ENCODE data around the gene DZANK1.

Gene DZANK1

GRCh38 chr20:18436847-18437246 lies 30.0 kb downstream of the DZANK1 start:
- Histone ChIP-seq H3K9me3 (ENCODE audit: control insufficient read depth in 1 of 2, low read length in 2 of 2) (no peaks in the 10 kb centered on the region), H3K36me3 (ENCODE audit: control insufficient read depth in 1 of 2, insufficient read depth in 2 of 2, low read length in 2 of 2) (no peaks in the 10 kb centered on the region), H3K4me3 (ENCODE audit: low read depth in 1 of 2, low read length in 2 of 2) (no peak overlapping the region), H3K27ac (ENCODE audit: low read length) (no peak overlapping the region), H3K27me3 (ENCODE audit: low read depth, low read length) (no peaks in the 10 kb centered on the region), H3K4me1 (ENCODE audit: control insufficient read depth in 1 of 2, insufficient read depth in 2 of 2, low read length in 2 of 2) (no peaks in the 10 kb centered on the region)

GRCh38 chr20:18431206-18431605 lies 35.6 kb downstream of the DZANK1 start:
- Histone ChIP-seq H3K4me3 (ENCODE audit: low read depth in 1 of 2, low read length in 2 of 2) (no peak overlapping the region), H3K4me1 (ENCODE audit: control insufficient read depth in 1 of 2, insufficient read depth in 2 of 2, low read length in 2 of 2) (peaks cover 0 to 5% of the 10 kb centered on the region in 2 donors), H3K9me3 (ENCODE audit: control insufficient read depth in 1 of 2, low read length in 2 of 2) (no peaks in the 10 kb centered on the region), H3K27me3 (ENCODE audit: low read depth, low read length) (no peaks in the 10 kb centered on the region), H3K36me3 (ENCODE audit: control insufficient read depth in 1 of 2, insufficient read depth in 2 of 2, low read length in 2 of 2) (peaks cover 0 to 3% of the 10 kb centered on the region in 2 donors), H3K27ac (ENCODE audit: low read length) (no peak overlapping the region)

DNA sequence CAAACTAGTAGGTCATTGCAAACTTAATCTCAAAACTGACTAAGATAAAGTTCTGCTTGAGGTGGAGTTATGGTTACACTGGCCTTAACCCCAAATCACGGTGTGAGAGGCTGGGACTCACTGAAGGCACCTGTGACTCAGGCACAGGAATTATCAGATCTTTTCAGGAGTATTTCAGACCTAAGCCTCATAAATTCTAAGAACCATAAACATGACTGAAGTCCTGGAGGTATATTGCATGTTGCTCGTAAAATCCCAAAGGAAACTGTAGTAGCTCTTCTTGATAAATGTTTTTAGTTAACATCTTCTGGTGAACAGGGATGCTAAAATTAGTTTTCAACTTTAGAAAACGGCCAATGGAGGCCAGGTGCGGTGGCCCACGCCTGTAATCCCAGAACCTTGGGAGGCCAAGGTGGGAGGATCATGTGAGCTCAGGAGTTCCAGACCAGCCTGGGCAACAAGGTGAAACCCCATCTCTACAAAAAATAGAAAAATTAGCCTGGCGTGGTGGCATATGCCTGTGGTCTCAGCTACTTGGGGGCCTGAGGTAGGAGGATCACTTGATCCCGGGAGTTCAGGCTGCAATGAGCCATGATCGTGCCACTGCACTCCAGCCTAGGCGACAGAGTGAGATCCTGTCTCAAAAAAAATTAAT lies 36.5 kb downstream of the DZANK1 start:
- Histone ChIP-seq H3K4me3 (ENCODE audit: low read depth in 1 of 2, low read length in 2 of 2) (no peak overlapping the region), H3K36me3 (ENCODE audit: control insufficient read depth in 1 of 2, insufficient read depth in 2 of 2, low read length in 2 of 2) (peaks cover 0 to 3% of the 10 kb centered on the region in 2 donors), H3K9me3 (ENCODE audit: control insufficient read depth in 1 of 2, low read length in 2 of 2) (no peaks in the 10 kb centered on the region), H3K4me1 (ENCODE audit: control insufficient read depth in 1 of 2, insufficient read depth in 2 of 2, low read length in 2 of 2) (peaks cover 0 to 5% of the 10 kb centered on the region in 2 donors), H3K27me3 (ENCODE audit: low read depth, low read length) (no peaks in the 10 kb centered on the region), H3K27ac (ENCODE audit: low read length) (no peak overlapping the region)

- Histone ChIP-seq H3K27me3 (ENCODE audit: low read depth, low read length) (no peaks in the 10 kb centered on the region), H3K27ac (ENCODE audit: low read length) (no peak overlapping the region), H3K4me1 (ENCODE audit: control insufficient read depth in 1 of 2, insufficient read depth in 2 of 2, low read length in 2 of 2) (peaks cover 0 to 5% of the 10 kb centered on the region in 2 donors), H3K9me3 (ENCODE audit: control insufficient read depth in 1 of 2, low read length in 2 of 2) (no peaks in the 10 kb centered on the region), H3K36me3 (ENCODE audit: control insufficient read depth in 1 of 2, insufficient read depth in 2 of 2, low read length in 2 of 2) (peaks cover 0 to 3% of the 10 kb centered on the region in 2 donors), H3K4me3 (ENCODE audit: low read depth in 1 of 2, low read length in 2 of 2) (no peak overlapping the region)
These were observed 38.2 kb downstream of the DZANK1 start for GRCh38 chr20:18428490-18429173.

- H3K27me3 ChIP-seq (ENCODE audit: low read depth, low read length): no peaks in the 10 kb centered on the region
- H3K27ac ChIP-seq (ENCODE audit: low read length): no peak overlapping the region
- H3K36me3 ChIP-seq (ENCODE audit: control insufficient read depth in 1 of 2, insufficient read depth in 2 of 2, low read length in 2 of 2): peaks cover 0 to 3% of the 10 kb centered on the region in 2 donors
- H3K4me3 ChIP-seq (ENCODE audit: low read depth in 1 of 2, low read length in 2 of 2): no peak overlapping the region
- H3K9me3 ChIP-seq (ENCODE audit: control insufficient read depth in 1 of 2, low read length in 2 of 2): no peaks in the 10 kb centered on the region
- H3K4me1 ChIP-seq (ENCODE audit: control insufficient read depth in 1 of 2, insufficient read depth in 2 of 2, low read length in 2 of 2): peaks cover 0 to 5% of the 10 kb centered on the region in 2 donors
These were observed 39.6 kb downstream of the DZANK1 start for GRCh38 chr20:18427214-18427613.

DNA sequence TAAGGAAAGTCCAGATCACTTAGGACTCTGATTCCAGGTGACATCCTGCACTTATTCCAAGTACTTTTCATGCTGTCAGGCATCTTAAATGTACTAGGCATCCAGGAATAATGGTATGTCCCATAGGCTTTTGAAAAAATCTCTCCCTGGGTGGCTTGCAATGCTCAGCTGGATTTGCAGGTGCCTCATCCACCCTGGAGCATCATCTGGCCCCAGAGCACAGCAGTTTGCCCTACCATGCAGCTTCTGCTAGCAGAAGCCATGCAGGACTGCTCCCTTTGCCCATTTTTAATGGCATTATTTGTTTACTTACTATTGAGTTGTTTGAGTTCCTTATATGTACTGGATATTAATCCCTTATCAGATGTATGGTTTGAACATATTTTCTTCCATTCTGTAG lies 45.2 kb downstream of the DZANK1 start:
- H3K4me1 ChIP-seq (ENCODE audit: control insufficient read depth in 1 of 2, insufficient read depth in 2 of 2, low read length in 2 of 2): no peaks in the 10 kb centered on the region
- H3K9me3 ChIP-seq (ENCODE audit: control insufficient read depth in 1 of 2, low read length in 2 of 2): no peaks in the 10 kb centered on the region
- H3K27me3 ChIP-seq (ENCODE audit: low read depth, low read length): no peaks in the 10 kb centered on the region
- H3K27ac ChIP-seq (ENCODE audit: low read length): no peak overlapping the region
- H3K36me3 ChIP-seq (ENCODE audit: control insufficient read depth in 1 of 2, insufficient read depth in 2 of 2, low read length in 2 of 2): no peaks in the 10 kb centered on the region
- H3K4me3 ChIP-seq (ENCODE audit: low read depth in 1 of 2, low read length in 2 of 2): no peak overlapping the region

- Histone ChIP-seq H3K36me3 (ENCODE audit: control insufficient read depth in 1 of 2, insufficient read depth in 2 of 2, low read length in 2 of 2) (no peaks in the 10 kb centered on the region), H3K27me3 (ENCODE audit: low read depth, low read length) (no peaks in the 10 kb centered on the region), H3K4me1 (ENCODE audit: control insufficient read depth in 1 of 2, insufficient read depth in 2 of 2, low read length in 2 of 2) (no peaks in the 10 kb centered on the region), H3K27ac (ENCODE audit: low read length) (no peak overlapping the region), H3K9me3 (ENCODE audit: control insufficient read depth in 1 of 2, low read length in 2 of 2) (no peaks in the 10 kb centered on the region), H3K4me3 (ENCODE audit: low read depth in 1 of 2, low read length in 2 of 2) (no peak overlapping the region)
These were observed 50.3 kb downstream of the DZANK1 start for GRCh38 chr20:18416486-18416885.

DNA sequence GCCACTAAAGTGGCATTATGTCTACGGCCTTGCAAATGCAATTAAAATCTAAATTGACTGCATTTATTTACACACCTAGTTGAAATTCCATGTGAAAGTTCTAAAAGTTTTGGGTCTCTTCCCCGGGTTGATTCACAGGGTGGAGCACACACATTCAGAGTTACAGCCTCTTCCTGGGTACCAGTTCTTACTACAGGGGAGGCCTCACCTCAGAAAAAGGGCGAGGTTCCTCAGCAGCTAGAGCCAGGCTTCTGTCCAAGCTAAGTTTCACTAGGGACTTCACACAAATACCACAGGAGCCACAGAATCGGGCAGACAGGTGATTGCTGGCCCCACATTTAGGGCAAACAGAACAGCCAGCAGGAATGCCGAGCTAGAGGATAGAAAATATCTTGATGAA lies 52.7 kb downstream of the DZANK1 start:
- no peaks in the 10 kb centered on the region for H3K27me3 ChIP-seq (ENCODE audit: low read depth, low read length)
- no peak overlapping the region for H3K27ac ChIP-seq (ENCODE audit: low read length)
- H3K9me3 ChIP-seq (ENCODE audit: control insufficient read depth in 1 of 2, low read length in 2 of 2): no peaks in the 10 kb centered on the region
- no peak overlapping the region for H3K4me3 ChIP-seq (ENCODE audit: low read depth in 1 of 2, low read length in 2 of 2)
- no peaks in the 10 kb centered on the region for H3K4me1 ChIP-seq (ENCODE audit: control insufficient read depth in 1 of 2, insufficient read depth in 2 of 2, low read length in 2 of 2)
- H3K36me3 ChIP-seq (ENCODE audit: control insufficient read depth in 1 of 2, insufficient read depth in 2 of 2, low read length in 2 of 2): no peaks in the 10 kb centered on the region

DNA sequence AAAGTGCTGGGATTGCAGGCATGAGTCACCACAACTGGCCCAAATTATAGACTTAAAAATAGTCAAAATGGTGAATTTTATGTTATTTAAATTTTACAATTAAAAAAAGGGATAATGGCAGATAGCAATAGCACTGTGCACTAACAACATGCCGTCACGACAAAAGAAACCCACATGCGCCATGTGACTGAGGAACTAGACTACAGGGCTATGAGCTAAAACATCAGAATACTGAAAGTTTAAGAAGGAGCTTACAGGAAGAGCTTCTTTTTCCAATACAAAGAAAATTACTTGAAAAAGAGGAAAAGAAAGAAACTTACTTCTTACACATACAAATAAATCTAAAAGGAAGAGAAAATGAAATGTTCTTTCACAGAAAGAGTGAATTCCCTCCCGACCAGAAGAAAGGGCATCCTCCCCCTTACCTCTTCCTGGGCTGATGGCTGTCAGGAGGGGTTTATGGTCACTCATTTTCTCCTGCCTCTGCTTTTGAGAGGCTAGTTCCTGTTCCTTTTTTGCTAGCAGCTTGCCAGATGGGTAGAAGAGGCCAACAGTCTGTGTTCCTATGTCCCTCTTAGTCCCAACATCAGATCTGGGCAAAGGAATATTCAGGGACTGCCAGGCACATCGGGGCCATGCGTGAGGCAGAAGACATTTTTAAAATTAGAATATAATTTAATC lies 54.5 kb downstream of the DZANK1 start:
- Histone ChIP-seq H3K9me3 (ENCODE audit: control insufficient read depth in 1 of 2, low read length in 2 of 2) (no peaks in the 10 kb centered on the region), H3K4me3 (ENCODE audit: low read depth in 1 of 2, low read length in 2 of 2) (no peak overlapping the region), H3K27me3 (ENCODE audit: low read depth, low read length) (no peaks in the 10 kb centered on the region), H3K4me1 (ENCODE audit: control insufficient read depth in 1 of 2, insufficient read depth in 2 of 2, low read length in 2 of 2) (no peaks in the 10 kb centered on the region), H3K36me3 (ENCODE audit: control insufficient read depth in 1 of 2, insufficient read depth in 2 of 2, low read length in 2 of 2) (no peaks in the 10 kb centered on the region), H3K27ac (ENCODE audit: low read length) (no peak overlapping the region)

- no peak overlapping the region for H3K27ac ChIP-seq (ENCODE audit: low read length)
- H3K9me3 ChIP-seq (ENCODE audit: control insufficient read depth in 1 of 2, low read length in 2 of 2): peaks cover 0 to 7% of the 10 kb centered on the region in 2 donors
- peaks cover 4 to 24% of the 10 kb centered on the region in 2 donors for H3K36me3 ChIP-seq (ENCODE audit: control insufficient read depth in 1 of 2, insufficient read depth in 2 of 2, low read length in 2 of 2)
- H3K4me3 ChIP-seq (ENCODE audit: low read depth in 1 of 2, low read length in 2 of 2): no peak overlapping the region
- no peaks in the 10 kb centered on the region for H3K27me3 ChIP-seq (ENCODE audit: low read depth, low read length)
- no peaks in the 10 kb centered on the region for H3K4me1 ChIP-seq (ENCODE audit: control insufficient read depth in 1 of 2, insufficient read depth in 2 of 2, low read length in 2 of 2)
These were observed 61.0 kb downstream of the DZANK1 start for GRCh38 chr20:18405826-18406225.

- Histone ChIP-seq H3K4me1 (ENCODE audit: control insufficient read depth in 1 of 2, insufficient read depth in 2 of 2, low read length in 2 of 2) (no peaks in the 10 kb centered on the region), H3K36me3 (ENCODE audit: control insufficient read depth in 1 of 2, insufficient read depth in 2 of 2, low read length in 2 of 2) (peaks cover 4 to 24% of the 10 kb centered on the region in 2 donors), H3K9me3 (ENCODE audit: control insufficient read depth in 1 of 2, low read length in 2 of 2) (peaks cover 0 to 7% of the 10 kb centered on the region in 2 donors), H3K4me3 (ENCODE audit: low read depth in 1 of 2, low read length in 2 of 2) (no peak overlapping the region), H3K27ac (ENCODE audit: low read length) (no peak overlapping the region), H3K27me3 (ENCODE audit: low read depth, low read length) (no peaks in the 10 kb centered on the region)
These were observed 62.7 kb downstream of the DZANK1 start for GRCh38 chr20:18404172-18404571.

Data from muscle layer of duodenum (tissue), 2 donors.